Parathyroid adenoma (tissue), 2 donors: ENCODE measurements around the gene SECISBP2.

Source experiments
- H2AFZ ChIP-seq: fragments of 300-600 bp; sonication (generic); one replicate; pipeline ENCODE4 v1.7.0; 2017; ENCODE audit warnings: antibody characterized with exemption, mild to moderate bottlenecking
- H3K27ac ChIP-seq: fragments of 300-600 bp; sonication (generic); one replicate; pipeline ENCODE4 v1.7.0; 2017
- H3K27me3 ChIP-seq: fragments of 300-600 bp; sonication (generic); one replicate; pipeline ENCODE4 v1.7.0; 2017; ENCODE audit warnings: low read length; ENCODE audit not compliant: control insufficient read depth, insufficient read depth
- H3K36me3 ChIP-seq: fragments of 300-600 bp; sonication (generic); one replicate; pipeline ENCODE4 v1.7.0; 2017; ENCODE audit warnings: low read length; ENCODE audit not compliant: control insufficient read depth, insufficient read depth
- H3K4me1 ChIP-seq: fragments of 300-600 bp; sonication (generic); one replicate; pipeline ENCODE4 v1.7.0; 2017; ENCODE audit warnings: control low read depth
- H3K4me2 ChIP-seq: fragments of 300-600 bp; sonication (generic); one replicate; pipeline ENCODE4 v1.7.0; 2017; ENCODE audit warnings: low read length
- H3K4me3 ChIP-seq: fragments of 300-600 bp; sonication (generic); one replicate; pipeline ENCODE4 v1.7.0; 2017; ENCODE audit warnings: low read depth, low read length
- H3K79me2 ChIP-seq: fragments of 300-600 bp; sonication (generic); one replicate; pipeline ENCODE4 v1.7.0; 2017; ENCODE audit warnings: control low read depth
- H3K9ac ChIP-seq: fragments of 300-600 bp; sonication (generic); one replicate; pipeline ENCODE4 v1.7.0; 2017; ENCODE audit warnings: mild to moderate bottlenecking
- H3K9me3 ChIP-seq: fragments of 300-600 bp; sonication (generic); one replicate; pipeline ENCODE4 v1.7.0; 2017; ENCODE audit warnings: low read length; ENCODE audit not compliant: control insufficient read depth
- TF ChIP-seq, protein P1 (sequence below): fragments of 300-600 bp; sonication (generic); IDR thresholded peaks from one replicate; pipeline ENCODE4 v1.7.0; 2017; ENCODE audit warnings: antibody characterized with exemption, mild to moderate bottlenecking
- donor health status: primary hyperparathyroidism.

The SECISBP2 gene

DNA sequence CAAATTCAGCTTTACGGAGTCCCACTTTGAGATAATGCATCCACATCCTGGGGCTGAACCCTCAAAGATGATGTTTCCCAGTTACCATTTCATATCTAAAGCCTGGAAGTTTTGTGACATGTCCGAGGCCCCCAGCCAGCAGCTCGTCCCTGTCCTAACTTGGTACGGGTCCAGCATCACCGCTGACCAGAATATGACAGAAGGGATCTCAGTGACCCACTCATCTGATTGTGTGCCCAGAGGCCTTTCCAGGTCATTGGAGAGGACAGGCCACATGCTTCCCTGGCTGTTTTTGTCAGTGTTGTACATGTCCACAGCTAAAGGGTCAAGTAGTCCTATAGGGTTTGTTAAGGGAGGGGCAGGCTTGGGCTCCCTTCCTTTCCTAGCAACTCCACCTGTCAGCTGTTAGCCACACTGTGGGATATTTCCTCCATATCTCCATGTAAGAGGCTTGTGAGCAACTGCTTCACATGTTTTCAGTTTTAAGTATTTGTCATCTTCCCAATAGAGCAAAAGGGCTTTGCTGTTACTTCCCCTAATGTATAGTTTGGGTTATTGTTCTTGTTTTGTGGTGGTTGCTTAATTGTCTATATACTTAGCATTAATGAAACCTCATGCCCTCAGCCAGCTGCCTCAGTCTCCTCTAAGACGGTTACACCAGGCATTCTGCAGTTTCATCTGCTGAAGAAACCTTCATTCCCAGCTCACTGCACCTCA lies 33.4 kb downstream of the SECISBP2 start:
- peaks cover 3% of the 10 kb centered on the region for H3K4me1 ChIP-seq
- H2AFZ ChIP-seq, result no peak overlapping the region
- H3K4me2 ChIP-seq, result no peak overlapping the region
- H3K36me3 ChIP-seq, result no peaks in the 10 kb centered on the region
- no peak overlapping the region for H3K4me3 ChIP-seq
- no peak overlapping the region for H3K9ac ChIP-seq
- TF ChIP-seq, protein P1, sequence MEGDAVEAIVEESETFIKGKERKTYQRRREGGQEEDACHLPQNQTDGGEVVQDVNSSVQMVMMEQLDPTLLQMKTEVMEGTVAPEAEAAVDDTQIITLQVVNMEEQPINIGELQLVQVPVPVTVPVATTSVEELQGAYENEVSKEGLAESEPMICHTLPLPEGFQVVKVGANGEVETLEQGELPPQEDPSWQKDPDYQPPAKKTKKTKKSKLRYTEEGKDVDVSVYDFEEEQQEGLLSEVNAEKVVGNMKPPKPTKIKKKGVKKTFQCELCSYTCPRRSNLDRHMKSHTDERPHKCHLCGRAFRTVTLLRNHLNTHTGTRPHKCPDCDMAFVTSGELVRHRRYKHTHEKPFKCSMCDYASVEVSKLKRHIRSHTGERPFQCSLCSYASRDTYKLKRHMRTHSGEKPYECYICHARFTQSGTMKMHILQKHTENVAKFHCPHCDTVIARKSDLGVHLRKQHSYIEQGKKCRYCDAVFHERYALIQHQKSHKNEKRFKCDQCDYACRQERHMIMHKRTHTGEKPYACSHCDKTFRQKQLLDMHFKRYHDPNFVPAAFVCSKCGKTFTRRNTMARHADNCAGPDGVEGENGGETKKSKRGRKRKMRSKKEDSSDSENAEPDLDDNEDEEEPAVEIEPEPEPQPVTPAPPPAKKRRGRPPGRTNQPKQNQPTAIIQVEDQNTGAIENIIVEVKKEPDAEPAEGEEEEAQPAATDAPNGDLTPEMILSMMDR, result no peak
- no peaks in the 10 kb centered on the region for H3K79me2 ChIP-seq
- H3K27ac ChIP-seq, result no peak overlapping the region
- H3K9me3 ChIP-seq, result no peaks in the 10 kb centered on the region
- no peaks in the 10 kb centered on the region for H3K27me3 ChIP-seq

DNA sequence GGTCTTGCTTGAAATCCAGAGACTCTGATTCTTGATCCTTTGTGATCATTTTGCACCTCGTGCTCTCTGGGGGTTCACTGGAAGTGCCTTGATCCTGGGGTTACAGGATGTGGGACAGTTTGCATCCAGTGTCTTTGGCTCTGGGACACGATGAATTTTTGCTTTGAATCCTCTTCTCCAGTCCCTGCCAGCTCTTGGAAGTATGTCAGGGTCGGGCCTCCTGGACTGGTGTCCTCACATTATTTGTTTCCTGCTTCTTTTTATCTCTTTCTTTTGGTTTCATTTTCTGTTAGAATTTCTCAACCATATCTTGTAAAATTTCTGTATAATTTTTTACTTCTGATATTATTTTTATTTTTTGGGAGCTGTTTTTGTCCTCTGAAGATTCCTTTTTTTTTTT lies 34.2 kb downstream of the SECISBP2 start:
- Histone ChIP-seq H3K79me2 (no peaks in the 10 kb centered on the region), H3K9ac (no peak overlapping the region), H3K4me3 (no peak overlapping the region), H3K27me3 (no peaks in the 10 kb centered on the region), H3K27ac (no peak overlapping the region), H3K9me3 (no peaks in the 10 kb centered on the region), H3K36me3 (no peaks in the 10 kb centered on the region), H3K4me1 (peaks cover 3% of the 10 kb centered on the region), H3K4me2 (no peak overlapping the region), H2AFZ (no peak overlapping the region)
- TF ChIP-seq, protein P1, result no peak

DNA sequence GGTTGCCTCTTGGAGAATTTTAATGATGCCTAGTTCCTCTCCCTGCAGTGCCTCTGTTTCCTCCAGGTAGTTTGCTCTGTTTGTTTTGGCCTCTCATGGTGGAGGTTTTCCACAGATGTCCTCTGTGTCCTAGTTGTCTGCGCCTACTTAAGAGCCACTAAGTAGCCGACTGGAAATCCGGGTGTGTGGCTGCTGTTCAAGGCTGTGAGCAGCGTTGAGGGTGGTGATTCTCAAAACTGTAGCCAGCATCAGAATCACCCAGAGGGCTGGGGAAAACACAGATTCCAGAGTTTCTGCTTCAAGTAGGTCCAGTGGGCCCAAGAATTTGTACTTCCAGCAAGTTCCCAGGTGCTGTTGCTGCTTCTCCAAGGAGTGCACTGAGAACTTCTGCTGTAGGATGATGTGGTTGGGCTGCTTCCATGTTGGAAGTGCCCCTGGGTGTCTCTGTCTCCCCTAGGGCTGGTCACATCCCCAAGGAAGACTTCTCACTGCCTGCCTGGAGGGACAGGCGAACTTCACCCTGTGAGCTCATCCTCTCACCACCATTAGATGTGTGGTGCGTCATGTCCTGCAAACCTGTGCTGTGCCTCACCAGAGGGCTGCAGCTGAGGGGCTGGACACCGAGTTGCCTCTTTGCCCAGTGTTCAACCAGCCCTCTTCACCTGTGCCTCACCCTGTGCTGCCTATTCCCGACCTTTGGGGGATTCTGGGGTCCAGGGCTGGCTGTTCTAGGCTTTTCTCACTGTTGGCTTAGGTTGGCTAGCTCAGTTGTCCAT lies 34.8 kb downstream of the SECISBP2 start:
- peaks cover 3% of the 10 kb centered on the region for H3K4me1 ChIP-seq
- TF ChIP-seq, protein P1, result no peak
- no peak overlapping the region for H3K27ac ChIP-seq

DNA sequence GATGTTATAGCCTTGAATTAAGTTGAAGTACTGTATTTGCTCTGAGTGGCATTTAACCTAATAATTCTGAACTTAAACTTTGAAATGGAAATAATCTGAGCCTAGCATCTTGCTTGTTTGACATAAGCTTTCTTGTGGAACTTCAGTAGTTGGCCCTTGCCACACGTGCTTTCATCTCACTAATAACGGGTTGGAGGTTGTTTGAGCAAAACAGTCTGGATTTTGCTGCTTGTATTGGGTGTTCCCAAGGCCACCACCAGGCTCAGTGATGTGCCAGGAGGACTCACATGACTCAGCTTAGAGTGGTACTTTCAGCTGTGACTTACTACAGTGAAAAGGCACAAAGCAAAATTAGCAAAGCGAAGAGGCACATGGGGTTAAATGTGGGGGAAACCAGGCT lies 35.7 kb downstream of the SECISBP2 start:
- Histone ChIP-seq H3K36me3 (no peaks in the 10 kb centered on the region), H3K27me3 (no peaks in the 10 kb centered on the region)

More for the DNA sequence above, 34.8 kb downstream of the SECISBP2 start:
- Histone ChIP-seq H3K36me3 (no peaks in the 10 kb centered on the region), H3K4me2 (no peak overlapping the region), H3K9ac (no peak overlapping the region), H3K9me3 (no peaks in the 10 kb centered on the region), H3K27me3 (no peaks in the 10 kb centered on the region), H3K4me3 (no peak overlapping the region), H3K79me2 (no peaks in the 10 kb centered on the region), H2AFZ (no peak overlapping the region)

More for the DNA sequence above, 35.7 kb downstream of the SECISBP2 start:
- Histone ChIP-seq H3K9me3 (no peaks in the 10 kb centered on the region), H3K4me1 (peaks cover 3% of the 10 kb centered on the region), H3K79me2 (no peaks in the 10 kb centered on the region), H3K27ac (no peak overlapping the region), H3K9ac (no peak overlapping the region), H3K4me3 (no peak overlapping the region), H3K4me2 (no peak overlapping the region), H2AFZ (no peak overlapping the region)
- TF ChIP-seq, protein P1, result no peak
